Skin of body (tissue), 2 donors: ENCODE results near the gene HUWE1. TPM values are rescaled to one million over a fixed set of nuclear protein-coding genes. Genes with fewer than 3 reads are reported as not detected.

Experiments used
- DNase-seq: peaks from one replicate; lab custom pipeline; 2025; lab: John Stamatoyannopoulos, UW
- total RNA-seq: library from RNA; depleted of rRNA; stranded (reverse); fragments of >200 nt; gene quantifications from one replicate; pipeline ENCODE4 v1.2.3, GENCODE V29; 2014

Gene HUWE1
- total RNA-seq, 1 donor from 2014 or later = 90.4 TPM

DNA sequence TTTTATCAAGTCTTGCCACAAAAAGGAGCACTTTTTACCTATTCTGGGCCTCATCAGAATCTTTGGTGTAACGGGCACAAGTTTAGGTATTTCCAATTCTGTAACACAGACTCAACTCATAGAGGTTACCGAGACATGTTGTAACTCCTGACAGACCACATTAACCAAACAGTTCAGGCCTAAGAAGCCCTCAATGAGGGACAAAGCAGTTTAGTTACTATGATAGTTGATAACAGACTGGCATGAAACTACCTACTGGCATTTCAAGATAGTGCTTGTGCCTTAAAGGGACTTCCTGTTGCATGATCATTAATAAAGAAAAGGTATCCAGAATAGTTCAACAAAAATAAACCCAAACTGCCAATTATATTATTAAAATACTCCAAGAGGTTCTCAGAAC, 64.1 kb downstream of the HUWE1 start:
- DNase-seq = no peak

DNA sequence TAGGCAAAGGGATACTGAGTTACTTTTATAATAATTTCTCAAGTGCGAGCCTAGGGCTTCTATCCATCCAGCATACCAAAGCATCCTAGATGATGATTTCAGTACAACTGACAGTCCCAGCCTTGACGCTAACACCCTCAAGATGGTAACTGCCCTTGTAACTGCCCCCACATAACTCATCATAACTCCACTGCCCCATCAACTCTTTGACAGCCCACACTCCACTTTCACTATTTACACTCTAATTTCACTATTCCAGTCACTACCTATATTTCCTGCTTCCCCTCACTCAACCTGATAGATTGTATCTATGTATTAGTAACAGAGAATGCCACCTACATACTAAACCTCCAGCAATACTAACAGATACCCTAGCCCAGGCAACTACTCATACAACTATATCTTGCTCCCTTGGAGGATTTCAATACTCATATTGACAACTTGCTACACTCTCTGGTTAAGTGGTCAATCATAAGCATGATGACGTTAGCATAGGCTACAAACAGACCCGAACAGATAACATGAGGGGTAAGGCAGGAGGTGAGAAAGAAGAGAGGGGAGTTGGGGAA, 65.0 kb downstream of the HUWE1 start:
- DNase-seq = no peak

- no peak for DNase-seq
Observed at GRCh38 chrX:53616946-53617345, 69.6 kb downstream of the HUWE1 start.

GRCh38 chrX:53606456-53606855, 80.1 kb downstream of the HUWE1 start:
- DNase-seq = no peak

DNA sequence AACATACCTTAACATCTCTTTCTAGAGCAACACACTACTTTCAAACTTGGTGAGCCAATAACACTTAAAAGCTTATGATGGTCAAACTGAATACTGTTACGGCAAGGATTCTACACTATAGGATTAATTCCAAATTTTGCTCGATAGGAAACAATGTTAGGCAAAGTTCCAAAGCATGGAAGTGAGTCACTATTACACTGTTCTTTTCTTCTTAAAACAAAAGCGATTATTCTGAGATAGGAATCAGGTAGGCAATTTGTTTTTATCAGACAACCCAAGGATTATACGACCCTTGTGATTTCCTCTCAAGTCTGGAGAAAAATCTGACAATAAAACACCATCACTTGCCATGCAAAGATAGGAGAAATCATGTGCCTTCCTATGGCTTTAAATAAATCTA, 81.5 kb downstream of the HUWE1 start:
- DNase-seq = no peak

GRCh38 chrX:53599781-53600396, 86.6 kb downstream of the HUWE1 start:
- no peak for DNase-seq

GRCh38 chrX:53598169-53598568, 88.3 kb downstream of the HUWE1 start:
- DNase-seq = no peak

DNA sequence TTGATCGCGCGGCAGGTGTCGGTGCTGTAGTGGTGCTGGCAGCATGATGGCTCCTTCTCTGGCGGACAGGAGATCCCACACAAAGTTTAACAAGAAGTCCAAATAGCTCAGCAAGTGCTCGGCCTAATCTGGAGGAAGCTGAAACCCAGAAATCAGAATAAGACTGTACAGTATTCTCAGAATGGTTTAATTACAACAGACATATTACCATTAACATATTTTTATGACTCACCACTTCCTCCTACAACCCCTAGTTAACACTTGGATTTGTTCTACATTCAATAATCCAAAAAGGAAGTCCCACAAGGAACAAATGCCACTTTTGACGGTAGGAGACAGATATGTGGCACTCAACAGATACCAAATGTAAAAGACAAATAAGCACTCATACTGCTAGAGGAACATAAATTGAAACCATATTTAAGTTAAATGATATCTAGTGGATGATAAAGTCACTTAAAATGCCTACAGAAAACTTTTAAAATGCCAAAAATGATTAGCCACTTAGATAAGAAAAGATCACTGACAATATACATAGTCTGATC, 91.2 kb downstream of the HUWE1 start:
- no peak for DNase-seq

DNA sequence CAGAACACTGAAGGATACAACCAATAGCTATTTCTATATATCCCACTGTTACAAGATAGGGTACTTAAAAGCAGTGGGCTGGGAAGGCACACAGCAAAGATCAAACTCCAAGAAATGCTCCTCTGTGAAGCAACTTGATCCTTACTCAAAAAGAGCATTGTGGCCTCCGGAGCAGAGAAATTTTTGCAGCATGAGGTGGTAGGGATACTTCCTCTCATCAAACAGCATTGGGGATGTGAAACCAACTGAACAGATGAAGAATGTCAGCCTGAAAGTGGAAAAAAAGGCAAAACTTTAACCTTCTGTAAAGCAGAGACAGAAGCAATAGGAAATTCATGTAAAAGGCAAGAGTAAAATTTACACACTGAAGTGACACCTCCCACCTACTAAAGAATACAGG, 92.2 kb downstream of the HUWE1 start:
- DNase-seq = no peak

DNA sequence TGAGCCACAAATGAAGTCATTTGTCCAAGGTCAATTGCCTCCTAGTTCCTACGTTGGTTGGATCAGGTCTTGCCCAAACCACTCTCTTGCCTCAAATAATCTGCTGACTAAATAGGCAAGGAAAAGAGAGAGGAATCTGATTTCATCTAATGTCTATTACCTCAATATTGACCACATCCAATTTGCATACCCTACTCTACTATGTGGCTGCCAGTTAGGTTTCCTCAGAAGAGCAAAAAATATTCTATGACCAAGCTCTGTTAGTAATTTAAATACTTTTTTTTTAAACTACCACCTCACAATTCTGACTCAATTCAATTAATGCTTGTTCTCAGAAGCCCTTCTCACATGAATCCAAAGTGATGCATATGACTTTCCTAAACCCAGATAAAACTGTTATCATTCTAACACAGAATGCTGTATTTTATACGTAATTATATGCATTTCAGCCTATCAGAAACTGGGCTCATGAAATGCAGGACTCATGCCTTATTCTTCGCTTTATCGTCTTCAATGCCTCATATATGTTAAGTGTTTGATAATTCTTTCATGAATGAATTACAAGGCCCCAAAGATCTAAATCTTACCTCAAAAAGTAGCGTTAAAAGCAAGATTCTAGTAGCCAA, 98.6 kb downstream of the HUWE1 start:
- DNase-seq = no peak

GRCh38 chrX:53584891-53585290, 101.6 kb downstream of the HUWE1 start:
- DNase-seq = no peak

DNA sequence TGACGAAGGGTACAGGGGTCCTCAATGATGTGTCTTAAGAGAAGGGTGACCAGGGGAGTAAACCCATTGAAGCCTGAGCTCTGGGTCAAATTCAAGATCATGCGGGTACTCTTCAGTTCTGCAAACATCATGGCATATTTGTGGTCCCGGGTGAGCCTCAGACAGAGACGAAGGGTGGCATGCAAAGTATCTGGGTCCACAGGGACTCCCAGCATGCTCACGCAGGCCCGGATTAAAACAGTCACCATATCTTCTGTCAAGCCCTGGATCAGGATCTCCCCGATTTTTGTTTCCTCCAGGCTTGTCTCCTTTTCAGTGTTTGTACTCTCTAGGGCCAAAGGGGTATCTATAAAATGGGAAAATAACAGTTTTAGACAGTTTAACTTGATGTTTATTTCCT, 102.9 kb downstream of the HUWE1 start:
- no peak for DNase-seq

GRCh38 chrX:53580742-53581504, 105.6 kb downstream of the HUWE1 start:
- DNase-seq = peak; percentile 22

DNA sequence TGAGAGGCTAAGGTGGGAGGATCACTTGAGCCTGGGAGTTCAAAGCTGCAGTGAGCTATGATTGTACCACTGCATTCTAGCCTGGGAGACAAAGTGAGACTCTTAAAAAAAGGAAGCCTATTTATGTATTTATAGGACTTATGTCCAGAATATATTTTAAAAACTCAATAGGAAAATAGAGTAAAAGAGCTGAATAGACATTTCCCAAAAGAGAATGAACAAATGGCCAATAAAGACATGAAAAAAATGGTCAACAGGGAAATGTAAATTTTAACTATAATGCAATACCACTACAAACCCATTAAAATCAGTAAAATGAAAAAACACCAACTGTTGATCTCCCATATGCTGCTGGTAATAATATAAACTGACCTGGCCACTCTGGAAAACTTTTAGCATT, 115.0 kb downstream of the HUWE1 start:
- no peak for DNase-seq

DNA sequence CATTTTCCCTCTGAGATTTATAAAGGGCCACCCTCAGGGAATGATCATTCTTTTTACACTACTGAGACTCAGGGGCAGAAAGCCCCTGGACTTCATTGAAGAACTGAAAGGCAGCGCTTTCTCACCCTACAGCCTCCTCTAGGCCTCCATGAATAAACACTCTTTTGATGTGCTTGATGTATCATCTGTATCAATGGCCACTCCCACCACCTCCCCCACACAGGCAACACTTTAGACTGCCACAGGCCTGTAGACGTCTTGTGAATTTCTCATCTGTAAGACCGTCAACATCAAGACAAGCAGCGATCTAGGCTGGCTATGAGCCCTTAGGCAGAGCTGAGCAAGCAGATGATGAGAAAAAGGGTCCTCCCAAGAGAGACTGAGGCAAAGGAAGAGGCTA, 123.2 kb downstream of the HUWE1 start:
- no peak for DNase-seq

- no peak for DNase-seq
Observed at GRCh38 chrX:53561912-53562311, 124.6 kb downstream of the HUWE1 start.

GRCh38 chrX:53558646-53559045, 127.9 kb downstream of the HUWE1 start:
- DNase-seq = no peak

DNA sequence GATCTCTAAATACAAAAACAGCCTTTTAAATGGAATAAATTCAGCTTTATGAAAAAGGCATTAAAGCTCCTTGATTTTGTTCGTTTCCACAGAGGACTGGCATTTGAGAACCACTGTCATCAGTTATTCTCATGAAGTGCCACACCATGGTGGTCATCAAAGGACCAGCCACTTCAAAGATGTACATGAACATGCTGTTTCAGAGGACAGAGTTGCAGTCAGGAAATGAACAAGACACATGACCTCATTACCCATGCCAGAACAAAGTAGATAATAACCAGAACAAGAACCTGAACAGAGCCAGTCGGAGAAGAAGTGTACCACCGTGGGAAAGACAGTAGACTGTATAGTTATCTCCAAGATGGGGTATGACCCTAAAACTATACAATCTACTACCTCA, 129.7 kb downstream of the HUWE1 start:
- DNase-seq = no peak

DNA sequence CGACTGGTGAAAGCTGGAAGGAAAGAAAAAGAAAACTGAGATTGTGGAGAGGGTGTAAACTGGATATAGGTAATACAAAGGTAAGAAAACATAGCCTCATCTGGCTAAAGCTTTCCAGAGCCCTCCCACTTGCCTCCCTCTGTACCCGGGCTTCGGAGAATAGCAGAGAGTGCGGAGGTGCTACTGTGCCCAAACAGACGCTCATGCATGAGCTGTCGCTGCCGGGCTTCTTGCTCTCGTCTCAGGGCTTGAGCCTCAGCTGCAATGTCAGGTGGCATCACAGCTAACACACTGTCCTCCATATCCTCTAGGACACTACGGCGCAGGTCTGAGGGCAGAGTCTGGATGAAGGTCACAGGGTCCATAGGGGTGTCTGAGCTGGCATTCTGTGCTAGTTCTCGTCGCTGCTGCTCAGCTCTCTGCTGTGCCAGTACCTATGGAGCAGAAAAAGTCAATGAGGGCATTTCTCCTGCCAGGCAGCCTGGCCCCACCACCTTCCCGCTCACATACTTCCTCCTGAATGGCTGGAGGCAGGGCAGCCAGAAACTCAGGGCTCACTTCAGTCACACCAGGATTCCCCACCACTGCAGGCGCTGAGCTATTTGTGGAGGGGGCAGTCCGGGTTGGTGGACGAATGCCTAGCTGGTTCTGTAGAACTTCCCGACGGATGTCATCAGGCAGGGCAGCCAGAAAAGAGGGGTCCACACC, 135.6 kb downstream of the HUWE1 start:
- no peak for DNase-seq

DNA sequence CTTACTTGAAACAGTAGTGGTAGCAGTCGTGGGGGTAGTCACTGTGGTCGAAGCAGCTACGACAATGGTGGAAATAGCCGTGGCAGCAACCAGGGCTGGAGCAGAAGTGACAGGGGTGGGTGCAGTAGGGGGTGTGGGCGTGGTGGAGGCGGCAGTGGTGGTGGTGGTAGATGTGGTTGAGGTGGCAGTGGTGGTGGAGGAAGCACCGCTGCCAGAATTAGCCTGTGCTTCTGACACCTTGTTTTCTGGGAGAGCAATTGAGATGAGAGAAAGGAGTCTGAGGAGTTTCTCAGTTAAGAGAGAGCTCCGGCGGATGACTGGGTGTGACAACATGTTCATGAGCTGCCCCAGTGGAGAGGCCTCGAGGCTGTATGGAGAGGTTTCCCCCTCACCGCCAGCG, 138.9 kb downstream of the HUWE1 start:
- no peak for DNase-seq

DNA sequence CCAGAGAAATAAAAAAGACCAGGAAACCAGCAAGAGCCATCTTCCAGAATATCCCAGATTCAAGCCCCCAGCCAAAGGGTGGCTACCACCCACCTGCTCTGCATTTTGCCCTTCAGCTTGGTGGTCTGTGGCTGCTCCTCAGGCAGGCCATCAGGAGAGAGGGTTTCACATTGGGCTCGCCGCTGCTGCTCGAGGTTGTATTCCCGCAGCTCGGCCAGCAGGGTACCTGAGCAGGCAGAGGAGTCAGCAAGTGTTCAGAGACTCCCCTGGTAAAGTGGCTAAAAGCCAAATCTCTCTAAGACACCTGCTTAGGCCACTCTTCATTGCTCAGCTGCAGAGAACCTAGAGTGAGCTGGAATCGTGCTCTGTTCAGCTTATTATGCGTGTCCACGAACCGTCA, 141.6 kb downstream of the HUWE1 start:
- DNase-seq = no peak

GRCh38 chrX:53538781-53539180, 147.7 kb downstream of the HUWE1 start:
- no peak for DNase-seq
